OCI-LY3 (cell line): ENCODE data around the gene MAML2.

Experiments used
- H2AFZ ChIP-seq: fragments of 200-600, 300-600 bp; shearing (Covaris generic); 2 replicates; pipeline ENCODE4 v1.6.0; 2014; ENCODE audit warnings: antibody characterized with exemption, low read depth, low read length
- H3K27ac ChIP-seq: fragments of 200-600, 300-600 bp; sonication (generic); 2 replicates; pipeline ENCODE4 v1.5.1; 2014; ENCODE audit warnings: mild to moderate bottlenecking, low read length, moderate library complexity, mixed read lengths
- H3K27me3 ChIP-seq: fragments of 200-600, 300-600 bp; sonication (generic); 2 replicates; pipeline ENCODE4 v1.6.1; 2014; ENCODE audit warnings: low read depth, low read length, mixed read lengths
- H3K36me3 ChIP-seq: fragments of 200-600, 300-600 bp; sonication (generic); replicated peaks from 2 replicates; pipeline ENCODE3; 2014; ENCODE audit warnings: low read depth, low read length, mixed read lengths
- H3K4me1 ChIP-seq: fragments of 300-600, 200-600 bp; sonication (generic); 2 replicates; pipeline ENCODE4 v1.6.1; 2014; ENCODE audit warnings: low read length, mixed read lengths
- H3K4me2 ChIP-seq: fragments of 200-600, 300-600 bp; sonication (generic); 2 replicates; pipeline ENCODE4 v1.6.1; 2014; ENCODE audit warnings: low read length, mixed read lengths
- H3K4me3 ChIP-seq: fragments of 300-600, 200-600 bp; sonication (generic); 2 replicates; pipeline ENCODE4 v1.5.1; 2014; ENCODE audit warnings: antibody characterized with exemption, mild to moderate bottlenecking, low read length, moderate library complexity
- H3K79me2 ChIP-seq: fragments of 300-600, 200-600 bp; shearing (Covaris generic); 2 replicates; pipeline ENCODE4 v1.6.1; 2014; ENCODE audit warnings: mild to moderate bottlenecking, low read length, mixed read lengths
- H3K9ac ChIP-seq: fragments of 300-600, 200-600 bp; shearing (Covaris generic); 2 replicates; pipeline ENCODE4 v1.6.0; 2014; ENCODE audit warnings: mild to moderate bottlenecking, low read length, moderate library complexity
- H3K9me3 ChIP-seq: fragments of 200-600, 300-600 bp; shearing (Covaris generic); 2 replicates; pipeline ENCODE4 v1.6.1; 2014; ENCODE audit warnings: low read length, mixed read lengths; ENCODE audit not compliant: insufficient read depth
- H4K20me1 ChIP-seq: fragments of 200-600, 300-600 bp; sonication (generic); 2 replicates; pipeline ENCODE4 v1.6.1; 2016; ENCODE audit warnings: low read length, mixed read lengths; ENCODE audit not compliant: insufficient read depth
- CTCF ChIP-seq: fragments of 200-600, 300-600 bp; sonication (generic); IDR thresholded peaks from 2 replicates; pipeline ENCODE4 v1.5.1; 2014; ENCODE audit warnings: antibody characterized with exemption, low read length, low read depth
- EZH2phosphoT487 ChIP-seq: fragments of 200-600 bp; shearing (Covaris generic); IDR thresholded peaks from 2 replicates; pipeline ENCODE4 v1.6.1; 2018; ENCODE audit warnings: antibody characterized with exemption, mixed run types, low read depth

The MAML2 gene

DNA sequence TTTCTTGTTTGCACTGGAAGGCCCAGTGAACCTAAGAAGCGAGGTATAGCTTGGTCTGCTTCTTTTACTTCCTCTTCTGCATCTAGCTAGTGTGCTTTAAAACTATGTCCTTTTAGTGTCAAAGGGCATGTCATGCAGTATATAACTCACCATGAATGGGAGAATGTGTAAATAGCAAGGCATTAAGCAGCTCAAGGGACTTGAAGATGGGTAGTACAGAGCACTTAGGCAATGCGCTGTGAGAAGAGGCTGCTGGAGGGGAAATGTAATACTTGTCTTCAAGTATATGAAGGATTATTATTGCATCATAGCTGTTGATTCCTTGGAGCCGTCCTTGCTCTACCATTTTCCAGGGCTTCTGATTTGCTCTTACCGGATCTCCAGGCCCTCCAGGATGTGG, 7.6 kb downstream of the MAML2 start:
- peaks cover 46% of the 10 kb centered on the region for H3K4me1 ChIP-seq
- no peak overlapping the region for H3K9ac ChIP-seq
- TF ChIP-seq EZH2phosphoT487 (no peak), CTCF (no peak)
- peaks cover 16% of the 10 kb centered on the region for H4K20me1 ChIP-seq
- no peak overlapping the region for H3K4me3 ChIP-seq
- no peak overlapping the region for H3K4me2 ChIP-seq
- H3K27me3 ChIP-seq = no peaks in the 10 kb centered on the region
- H3K27ac ChIP-seq = no peak overlapping the region
- peaks cover 71% of the 10 kb centered on the region for H3K79me2 ChIP-seq
- peaks cover 15% of the 10 kb centered on the region for H3K36me3 ChIP-seq
- H2AFZ ChIP-seq = no peak overlapping the region
- H3K9me3 ChIP-seq = no peaks in the 10 kb centered on the region

DNA sequence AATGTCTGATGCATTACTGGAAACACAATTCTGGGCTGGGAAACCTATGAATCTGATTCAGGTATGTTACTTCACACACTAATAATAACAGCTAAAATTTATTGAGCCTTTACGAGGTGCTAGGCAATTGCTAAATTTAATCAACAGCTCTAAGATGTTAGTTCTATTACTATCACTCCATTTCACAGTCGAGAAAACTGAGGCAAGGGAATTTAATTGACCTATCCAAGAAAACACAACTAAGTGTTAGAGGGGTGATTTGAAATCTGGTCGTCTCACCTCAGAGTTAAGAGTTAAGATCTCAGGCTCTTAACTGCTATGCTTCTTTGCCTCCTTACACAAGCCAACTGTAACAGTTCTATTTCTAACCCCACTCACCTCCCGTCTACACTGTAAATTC, 8.8 kb downstream of the MAML2 start:
- H3K79me2 ChIP-seq = peaks cover 70% of the 10 kb centered on the region
- no peak overlapping the region for H2AFZ ChIP-seq
- H3K4me3 ChIP-seq = no peak overlapping the region
- H3K27ac ChIP-seq = no peak overlapping the region
- peaks cover 15% of the 10 kb centered on the region for H3K36me3 ChIP-seq
- H3K4me1 ChIP-seq = peaks cover 34% of the 10 kb centered on the region
- TF ChIP-seq EZH2phosphoT487 (no peak), CTCF (no peak)
- H3K27me3 ChIP-seq = no peaks in the 10 kb centered on the region
- no peak overlapping the region for H3K9ac ChIP-seq
- H3K9me3 ChIP-seq = no peaks in the 10 kb centered on the region
- H4K20me1 ChIP-seq = peaks cover 16% of the 10 kb centered on the region
- no peak overlapping the region for H3K4me2 ChIP-seq

GRCh38 chr11:96333191-96333719, 9.7 kb downstream of the MAML2 start:
- Histone ChIP-seq H2AFZ (no peak overlapping the region), H3K79me2 (peaks cover 63% of the 10 kb centered on the region), H3K27me3 (no peaks in the 10 kb centered on the region), H3K4me3 (no peak overlapping the region), H3K4me1 (peaks cover 25% of the 10 kb centered on the region), H4K20me1 (peaks cover 8% of the 10 kb centered on the region), H3K27ac (no peak overlapping the region), H3K36me3 (peaks cover 15% of the 10 kb centered on the region), H3K9me3 (no peaks in the 10 kb centered on the region), H3K9ac (no peak overlapping the region), H3K4me2 (no peak overlapping the region)
- TF ChIP-seq CTCF (no peak), EZH2phosphoT487 (no peak)

DNA sequence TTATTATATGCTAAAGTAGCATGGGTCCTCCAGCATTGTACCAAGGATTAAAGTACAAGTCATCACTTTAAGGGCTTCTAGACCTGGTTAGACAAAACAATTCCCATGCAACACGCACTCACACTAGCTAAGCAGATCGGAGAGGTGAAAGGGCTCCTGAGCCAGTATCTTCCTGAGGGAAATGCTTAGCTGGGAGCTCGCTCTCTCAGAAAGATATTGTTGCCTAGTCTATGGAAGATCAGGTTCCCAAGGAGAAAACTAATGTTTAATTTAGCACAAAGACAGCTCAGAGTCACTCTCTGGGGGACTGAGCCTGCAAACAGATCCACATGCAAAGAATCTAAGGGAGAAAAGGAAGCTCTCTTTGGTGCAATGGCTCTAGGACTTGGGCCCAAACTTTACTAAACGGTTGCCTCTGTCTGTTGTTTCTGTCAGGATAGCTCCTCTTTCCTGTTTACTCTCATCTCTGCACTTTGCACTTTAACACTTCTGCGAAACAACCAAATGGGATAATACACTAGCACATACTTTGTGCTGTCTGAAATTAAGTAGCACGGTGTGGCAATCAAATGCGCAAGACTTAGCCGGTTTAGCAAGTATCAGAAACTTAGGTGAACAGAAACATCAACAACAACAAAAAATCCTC, 10.7 kb downstream of the MAML2 start:
- no peak overlapping the region for H3K9ac ChIP-seq
- H3K27ac ChIP-seq = no peak overlapping the region
- no peak overlapping the region for H2AFZ ChIP-seq
- peaks cover 16% of the 10 kb centered on the region for H3K4me1 ChIP-seq
- TF ChIP-seq EZH2phosphoT487 (no peak), CTCF (no peak)
- no peaks in the 10 kb centered on the region for H3K27me3 ChIP-seq
- H4K20me1 ChIP-seq = no peaks in the 10 kb centered on the region
- H3K4me3 ChIP-seq = no peak overlapping the region
- H3K79me2 ChIP-seq = peaks cover 54% of the 10 kb centered on the region
- no peaks in the 10 kb centered on the region for H3K9me3 ChIP-seq
- H3K36me3 ChIP-seq = peaks cover 15% of the 10 kb centered on the region
- no peak overlapping the region for H3K4me2 ChIP-seq
